ENCODE measurements around the gene BCAT1.
A peak's percentile ranks its signal among the peaks of the same experiment; 100 is the strongest.
"Not testable (repeated sequence)": the region's sequence is repeated elsewhere in the genome, so short reads cannot be mapped to it uniquely, and the experiment has no call there.

The BCAT1 gene

GRCh38 chr12:24974216-24974615 lies 25.3 kb upstream of the BCAT1 start:
- no peak overlapping the region for H3K27ac ChIP-seq
- TF ChIP-seq CTCF (conservative IDR thresholded peaks at IDR 0.05), result no peak

- H3K27ac ChIP-seq, result no peak overlapping the region
- TF ChIP-seq CTCF (conservative IDR thresholded peaks at IDR 0.05) (no peak), ZFX (IDR thresholded peaks at IDR 0.05) (no peak)
Measured at GRCh38 chr12:24972078-24972477, 23.2 kb upstream of the BCAT1 start.

- TF ChIP-seq ZFX (IDR thresholded peaks at IDR 0.05) (no peak), CTCF (conservative IDR thresholded peaks at IDR 0.05) (no peak)
- H3K27ac ChIP-seq, result no peak overlapping the region
Measured at GRCh38 chr12:24970177-24970576, 21.3 kb upstream of the BCAT1 start.

GRCh38 chr12:24966951-24967564 lies 18.2 kb upstream of the BCAT1 start:
- TF ChIP-seq CTCF (conservative IDR thresholded peaks at IDR 0.05), result no peak
- no peak for TF ChIP-seq ZFX (IDR thresholded peaks at IDR 0.05)
- H3K27ac ChIP-seq, result no peak overlapping the region

- H3K27ac ChIP-seq, result no peak overlapping the region
- no peak for TF ChIP-seq ZFX (IDR thresholded peaks at IDR 0.05)
- TF ChIP-seq CTCF (conservative IDR thresholded peaks at IDR 0.05), result no peak
Measured at GRCh38 chr12:24964342-24964741, 15.4 kb upstream of the BCAT1 start.

- H3K27ac ChIP-seq, result no peak overlapping the region
- TF ChIP-seq ZFX (IDR thresholded peaks at IDR 0.05) (no peak), CTCF (conservative IDR thresholded peaks at IDR 0.05) (peak; percentile 68)
Measured at GRCh38 chr12:24960222-24960855, 11.4 kb upstream of the BCAT1 start.

GRCh38 chr12:24956351-24956750 lies 7.5 kb upstream of the BCAT1 start:
- not testable (repeated sequence) for H3K27ac ChIP-seq

GRCh38 chr12:24955853-24956252 lies 7.0 kb upstream of the BCAT1 start:
- no peak overlapping the region for H3K27ac ChIP-seq
- TF ChIP-seq ZFX (IDR thresholded peaks at IDR 0.05) (no peak), CTCF (conservative IDR thresholded peaks at IDR 0.05) (no peak)
